ENCODE data around the gene HOXC4.
"Not testable (repeated sequence)": the region's sequence is repeated elsewhere in the genome, so short reads cannot be mapped to it uniquely, and the experiment has no call there.

The HOXC4 gene

DNA sequence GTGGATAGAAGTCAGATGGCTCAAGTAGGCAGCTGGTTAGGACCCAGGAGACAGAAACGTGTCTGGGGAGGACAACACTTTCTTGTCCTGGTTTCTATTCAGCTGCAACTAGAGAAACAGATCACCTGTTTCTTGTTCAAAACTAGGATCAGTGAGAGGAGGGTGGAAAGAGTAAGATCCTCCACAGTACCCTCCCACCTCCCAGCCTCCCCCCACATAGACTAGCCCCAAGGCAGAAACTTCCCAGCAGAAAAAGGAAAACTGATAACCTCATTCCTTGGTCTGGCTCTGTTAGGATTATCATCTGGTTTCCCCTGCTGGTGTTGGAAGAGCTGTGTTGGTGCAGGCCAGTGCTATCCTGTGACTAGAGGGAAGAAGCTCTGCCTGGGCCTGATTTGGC lies 50.2 kb downstream of the HOXC4 start:
- not testable (repeated sequence) for H3K4me1 ChIP-seq; H2AFZ ChIP-seq; H3K4me3 ChIP-seq (ENCODE audit: low read depth, low read length); H3K36me3 ChIP-seq (ENCODE audit: control insufficient read depth, insufficient read depth, low read length); H3K4me2 ChIP-seq (ENCODE audit: low read length); H3K27ac ChIP-seq; H3K9ac ChIP-seq; H3K27me3 ChIP-seq (ENCODE audit: control insufficient read depth, insufficient read depth, low read length); H3K79me2 ChIP-seq; H3K9me3 ChIP-seq (ENCODE audit: control insufficient read depth, low read length)

Measured in parathyroid adenoma (tissue), 2 donors.